SK-N-SH treated with all-trans-retinoic acid at 6 μM for 48 hours (cell line): ENCODE results near the gene DCC.

ENCODE experiments used
- ATAC-seq: fragments of 200-7000 bp; cut with Tn5 transposase; 3 replicates; pipeline ENCODE4 v1.9.1; 2020; ENCODE audit warnings: mild to moderate bottlenecking, moderate library complexity
- ARNTL ChIP-seq: fragments of 450-650 bp; formaldehyde crosslinking; IDR thresholded peaks from 2 replicates; pipeline ENCODE4 v1.5.0; 2020; ENCODE audit warnings: low read depth, mild to moderate bottlenecking, moderate library complexity, borderline replicate concordance
- BACH2 ChIP-seq: fragments of 250-450 bp; sonication (Bioruptor Pico); IDR thresholded peaks from 2 replicates; pipeline ENCODE4 v1.9.0; 2021; ENCODE audit warnings: mild to moderate bottlenecking, borderline replicate concordance
- CREB5 ChIP-seq: fragments of 250-450 bp; sonication (Bioruptor Pico); IDR thresholded peaks from 2 replicates; pipeline ENCODE4 v1.5.1; 2020; ENCODE audit warnings: low read depth, mild to moderate bottlenecking, moderate library complexity
- CSDC2 ChIP-seq: fragments of 250-450 bp; sonication (Bioruptor Pico); IDR thresholded peaks from 2 replicates; pipeline ENCODE4 v1.5.0; 2020; ENCODE audit warnings: mild to moderate bottlenecking, moderate library complexity
- CSRNP3 ChIP-seq: fragments of 250-450 bp; sonication (Bioruptor Pico); IDR thresholded peaks from 2 replicates; pipeline ENCODE4 v1.5.1; 2021; ENCODE audit warnings: mild to moderate bottlenecking, moderate library complexity
- ESRRG ChIP-seq: fragments of 250-450 bp; sonication (Bioruptor Pico); IDR thresholded peaks from 2 replicates; pipeline ENCODE4 v1.6.1; 2021; ENCODE audit warnings: mild to moderate bottlenecking
- GLIS3 ChIP-seq: fragments of 250-450 bp; sonication (Bioruptor Pico); IDR thresholded peaks from 2 replicates; pipeline ENCODE4 v1.5.0; 2020; ENCODE audit warnings: mild to moderate bottlenecking, moderate library complexity
- ISL1 ChIP-seq: fragments of 250-450 bp; sonication (Bioruptor Pico); IDR thresholded peaks from 2 replicates; pipeline ENCODE4 v2.1.2; 2022; ENCODE audit warnings: mild to moderate bottlenecking, moderate library complexity
- OSR1 ChIP-seq: fragments of 250-450 bp; sonication (Bioruptor Pico); IDR thresholded peaks from 2 replicates; pipeline ENCODE4 v1.8.0; 2022; ENCODE audit warnings: moderate library complexity, mild to moderate bottlenecking, inconsistent platforms
- PPARA ChIP-seq: fragments of 250-450 bp; sonication (Bioruptor Pico); IDR thresholded peaks from 2 replicates; pipeline ENCODE4 v1.5.0; 2020; ENCODE audit warnings: mild to moderate bottlenecking, borderline replicate concordance
- RARB ChIP-seq: fragments of 250-450 bp; sonication (Bioruptor Pico); IDR thresholded peaks from 2 replicates; pipeline ENCODE4 v1.8.0; 2021; ENCODE audit warnings: mild to moderate bottlenecking, moderate library complexity
- SNAI2 ChIP-seq: fragments of 250-450 bp; sonication (Bioruptor Pico); IDR thresholded peaks from 2 replicates; pipeline ENCODE4 v1.5.0; 2020; ENCODE audit warnings: mild to moderate bottlenecking, moderate library complexity
- TCF4 ChIP-seq: fragments of 250-450 bp; sonication (Bioruptor Pico); IDR thresholded peaks from 2 replicates; pipeline ENCODE4 v1.8.0; 2021; ENCODE audit warnings: mild to moderate bottlenecking, moderate library complexity, borderline replicate concordance
- TSHZ2 ChIP-seq: fragments of 250-450 bp; sonication (Bioruptor Pico); IDR thresholded peaks from 2 replicates; pipeline ENCODE4 v1.5.0; 2020; ENCODE audit warnings: mild to moderate bottlenecking, moderate library complexity
- ZC3H10 ChIP-seq: fragments of 250-450 bp; sonication (Bioruptor Pico); IDR thresholded peaks from 2 replicates; pipeline ENCODE4 v1.5.1; 2021; ENCODE audit warnings: mild to moderate bottlenecking, moderate library complexity
- ZFP3 ChIP-seq: fragments of 250-450 bp; sonication (Bioruptor Pico); IDR thresholded peaks from 2 replicates; pipeline ENCODE4 v1.5.0; 2020; ENCODE audit warnings: mild to moderate bottlenecking, moderate library complexity
- ZNF70 ChIP-seq: fragments of 450-650 bp; formaldehyde crosslinking; IDR thresholded peaks from 2 replicates; pipeline ENCODE4 v1.5.0; 2020; ENCODE audit warnings: mild to moderate bottlenecking, moderate library complexity
- ZNF8 ChIP-seq: fragments of 450-650 bp; formaldehyde crosslinking; IDR thresholded peaks from 2 replicates; pipeline ENCODE4 v1.5.0; 2020; ENCODE audit warnings: mild to moderate bottlenecking, moderate library complexity
- TF ChIP-seq, protein P1 (sequence below): fragments of 250-450 bp; sonication (Bioruptor Pico); IDR thresholded peaks from 2 replicates; pipeline ENCODE4 v1.8.0; 2020; ENCODE audit warnings: mild to moderate bottlenecking, moderate library complexity, borderline replicate concordance
- TF ChIP-seq, protein P2 (sequence below): fragments of 250-450 bp; sonication (Bioruptor Pico); IDR thresholded peaks from 2 replicates; pipeline ENCODE4 v1.8.0; 2021; ENCODE audit warnings: low read depth, mild to moderate bottlenecking, moderate library complexity, borderline replicate concordance

DCC gene

DNA sequence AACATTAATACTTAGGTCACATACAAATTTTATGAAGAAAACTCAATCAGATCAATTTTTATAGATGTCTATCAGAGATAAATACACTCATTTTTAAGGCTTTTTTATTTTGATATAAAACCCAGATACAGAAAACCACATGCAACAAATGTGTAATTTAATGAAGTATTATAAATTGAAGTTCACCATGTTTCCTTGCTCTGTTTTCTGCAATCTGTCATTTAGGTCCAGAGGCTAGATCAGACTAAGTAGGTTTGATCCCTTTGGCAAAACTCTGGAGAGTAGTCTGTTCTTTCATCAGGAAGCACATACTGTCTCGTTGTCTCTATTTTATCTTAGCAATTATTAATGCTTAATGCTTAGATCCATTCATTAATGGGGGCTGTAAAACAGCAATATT is 1042.9 kb downstream of the DCC start:
- TF ChIP-seq TCF4 (peak; percentile 71), OSR1 (CRISPR knock-in tag) (no peak)
- no peak; the same call in 2 of the 3 replicates for ATAC-seq

DNA sequence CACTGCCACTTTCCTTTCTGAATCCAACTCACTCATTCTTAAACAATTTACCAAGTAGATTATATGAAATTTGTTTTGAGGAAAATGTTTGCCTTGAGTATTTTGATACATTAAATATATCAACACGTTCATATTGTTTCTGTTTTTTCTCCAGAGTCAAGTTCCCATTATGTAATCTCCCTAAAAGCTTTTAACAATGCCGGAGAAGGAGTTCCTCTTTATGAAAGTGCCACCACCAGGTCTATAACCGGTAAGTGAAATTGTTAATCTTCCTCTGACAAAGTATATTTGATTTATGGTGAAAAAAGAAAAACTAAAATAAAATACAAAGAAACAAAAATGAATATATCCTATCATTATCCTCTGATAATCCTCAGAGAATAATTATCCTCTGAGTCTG is 1045.9 kb downstream of the DCC start:
- no peak for TF ChIP-seq CSRNP3
- ATAC-seq = no peak

DNA sequence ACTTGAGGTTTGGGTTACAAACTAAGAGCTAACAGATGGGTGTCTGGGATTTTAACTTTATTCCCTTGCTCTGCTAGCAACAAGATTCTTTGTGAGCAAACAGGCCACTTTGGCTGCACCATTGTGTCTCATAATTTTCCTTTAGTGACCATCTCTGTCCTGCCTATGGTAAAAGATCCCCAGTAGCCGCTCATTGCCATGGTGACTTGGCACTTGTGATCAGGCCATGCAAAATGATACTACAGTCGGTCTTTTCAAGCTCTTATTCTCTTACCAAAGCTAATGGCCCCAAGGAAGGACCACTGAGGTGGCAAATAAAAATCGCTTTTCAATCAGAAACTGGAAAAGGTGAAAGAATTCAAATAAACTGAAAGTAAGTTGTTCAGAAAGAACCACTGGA is 1047.6 kb downstream of the DCC start:
- no peak for ATAC-seq
- TF ChIP-seq ZNF8 (CRISPR knock-in tag) (no peak), ZNF70 (CRISPR knock-in tag) (no peak), TCF4 (no peak), TSHZ2 (no peak), CREB5 (no peak), SNAI2 (CRISPR knock-in tag) (no peak), ARNTL (no peak), ZC3H10 (CRISPR knock-in tag) (no peak), PPARA (no peak), CSDC2 (CRISPR knock-in tag) (no peak), ISL1 (CRISPR knock-in tag) (no peak), CSRNP3 (no peak), BACH2 (CRISPR knock-in tag) (no peak), OSR1 (CRISPR knock-in tag) (no peak), RARB (CRISPR knock-in tag) (no peak), GLIS3 (no peak), ESRRG (no peak), ZFP3 (CRISPR knock-in tag) (no peak)
- TF ChIP-seq, protein P1, sequence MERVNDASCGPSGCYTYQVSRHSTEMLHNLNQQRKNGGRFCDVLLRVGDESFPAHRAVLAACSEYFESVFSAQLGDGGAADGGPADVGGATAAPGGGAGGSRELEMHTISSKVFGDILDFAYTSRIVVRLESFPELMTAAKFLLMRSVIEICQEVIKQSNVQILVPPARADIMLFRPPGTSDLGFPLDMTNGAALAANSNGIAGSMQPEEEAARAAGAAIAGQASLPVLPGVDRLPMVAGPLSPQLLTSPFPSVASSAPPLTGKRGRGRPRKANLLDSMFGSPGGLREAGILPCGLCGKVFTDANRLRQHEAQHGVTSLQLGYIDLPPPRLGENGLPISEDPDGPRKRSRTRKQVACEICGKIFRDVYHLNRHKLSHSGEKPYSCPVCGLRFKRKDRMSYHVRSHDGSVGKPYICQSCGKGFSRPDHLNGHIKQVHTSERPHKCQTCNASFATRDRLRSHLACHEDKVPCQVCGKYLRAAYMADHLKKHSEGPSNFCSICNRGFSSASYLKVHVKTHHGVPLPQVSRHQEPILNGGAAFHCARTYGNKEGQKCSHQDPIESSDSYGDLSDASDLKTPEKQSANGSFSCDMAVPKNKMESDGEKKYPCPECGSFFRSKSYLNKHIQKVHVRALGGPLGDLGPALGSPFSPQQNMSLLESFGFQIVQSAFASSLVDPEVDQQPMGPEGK (CRISPR knock-in tag) = no peak
- TF ChIP-seq, protein P2, sequence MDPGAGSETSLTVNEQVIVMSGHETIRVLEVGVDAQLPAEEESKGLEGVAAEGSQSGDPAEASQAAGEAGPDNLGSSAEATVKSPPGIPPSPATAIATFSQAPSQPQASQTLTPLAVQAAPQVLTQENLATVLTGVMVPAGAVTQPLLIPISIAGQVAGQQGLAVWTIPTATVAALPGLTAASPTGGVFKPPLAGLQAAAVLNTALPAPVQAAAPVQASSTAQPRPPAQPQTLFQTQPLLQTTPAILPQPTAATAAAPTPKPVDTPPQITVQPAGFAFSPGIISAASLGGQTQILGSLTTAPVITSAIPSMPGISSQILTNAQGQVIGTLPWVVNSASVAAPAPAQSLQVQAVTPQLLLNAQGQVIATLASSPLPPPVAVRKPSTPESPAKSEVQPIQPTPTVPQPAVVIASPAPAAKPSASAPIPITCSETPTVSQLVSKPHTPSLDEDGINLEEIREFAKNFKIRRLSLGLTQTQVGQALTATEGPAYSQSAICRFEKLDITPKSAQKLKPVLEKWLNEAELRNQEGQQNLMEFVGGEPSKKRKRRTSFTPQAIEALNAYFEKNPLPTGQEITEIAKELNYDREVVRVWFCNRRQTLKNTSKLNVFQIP (CRISPR knock-in tag) = no peak
- TF ChIP-seq, all 23 proteins: peak for 0

- ATAC-seq = no peak
- TF ChIP-seq CSDC2 (CRISPR knock-in tag) (no peak), ZFP3 (CRISPR knock-in tag) (no peak), ZC3H10 (CRISPR knock-in tag) (no peak), PPARA (no peak), SNAI2 (CRISPR knock-in tag) (no peak), CREB5 (no peak), CSRNP3 (no peak), ZNF70 (CRISPR knock-in tag) (no peak), ZNF8 (CRISPR knock-in tag) (no peak), BACH2 (CRISPR knock-in tag) (no peak), RARB (CRISPR knock-in tag) (no peak), ARNTL (no peak), ISL1 (CRISPR knock-in tag) (no peak)
- TF ChIP-seq, protein P1 (CRISPR knock-in tag) = no peak
Observed at GRCh38 chr18:53402670-53403069, 1062.7 kb downstream of the DCC start.
